ENCODE data around the gene TMEM139.

DNA sequence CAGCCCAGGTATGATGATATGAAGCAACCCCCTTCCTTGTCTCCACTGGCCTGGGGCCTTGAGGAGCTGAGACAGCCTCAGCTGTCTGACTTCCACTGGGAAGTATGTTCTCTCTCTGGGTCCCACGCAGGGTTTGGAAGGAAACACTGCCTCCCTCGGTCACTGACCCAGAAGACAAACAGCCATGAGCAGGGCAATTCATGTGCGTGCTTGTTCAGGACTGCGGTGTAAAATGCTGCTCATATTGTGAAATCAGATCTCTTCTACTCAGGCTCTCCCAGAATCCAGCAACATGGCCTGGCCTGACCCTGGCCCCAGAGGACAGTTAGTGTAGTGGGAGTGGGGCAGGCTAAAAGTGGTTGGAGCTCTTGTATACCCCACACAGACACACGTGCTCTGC lies 33.9 kb downstream of the TMEM139 start:
- TF ChIP-seq, protein P1, sequence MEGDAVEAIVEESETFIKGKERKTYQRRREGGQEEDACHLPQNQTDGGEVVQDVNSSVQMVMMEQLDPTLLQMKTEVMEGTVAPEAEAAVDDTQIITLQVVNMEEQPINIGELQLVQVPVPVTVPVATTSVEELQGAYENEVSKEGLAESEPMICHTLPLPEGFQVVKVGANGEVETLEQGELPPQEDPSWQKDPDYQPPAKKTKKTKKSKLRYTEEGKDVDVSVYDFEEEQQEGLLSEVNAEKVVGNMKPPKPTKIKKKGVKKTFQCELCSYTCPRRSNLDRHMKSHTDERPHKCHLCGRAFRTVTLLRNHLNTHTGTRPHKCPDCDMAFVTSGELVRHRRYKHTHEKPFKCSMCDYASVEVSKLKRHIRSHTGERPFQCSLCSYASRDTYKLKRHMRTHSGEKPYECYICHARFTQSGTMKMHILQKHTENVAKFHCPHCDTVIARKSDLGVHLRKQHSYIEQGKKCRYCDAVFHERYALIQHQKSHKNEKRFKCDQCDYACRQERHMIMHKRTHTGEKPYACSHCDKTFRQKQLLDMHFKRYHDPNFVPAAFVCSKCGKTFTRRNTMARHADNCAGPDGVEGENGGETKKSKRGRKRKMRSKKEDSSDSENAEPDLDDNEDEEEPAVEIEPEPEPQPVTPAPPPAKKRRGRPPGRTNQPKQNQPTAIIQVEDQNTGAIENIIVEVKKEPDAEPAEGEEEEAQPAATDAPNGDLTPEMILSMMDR (IDR thresholded peaks at IDR 0.05; ENCODE audit: poor library complexity): no peak
- TF ChIP-seq EZH2phosphoT487 (IDR thresholded peaks at IDR 0.05; ENCODE audit: low read depth, severe bottlenecking, unreplicated experiment) (no peak), EZH2 (IDR thresholded peaks at IDR 0.05; ENCODE audit: borderline replicate concordance) (no peak)
